IMR-90 (cell line): ENCODE data around the gene MAP2K5. TPM values are rescaled to one million over a fixed set of nuclear protein-coding genes. Genes with fewer than 3 reads are reported as not detected.

Experiments used
- ATAC-seq: fragments of 200-7000 bp; cut with Tn5 transposase; 2 replicates; pipeline ENCODE4 v1.9.1; 2020; ENCODE audit warnings: low read depth, mild to moderate bottlenecking, moderate library complexity
- BruUV-seq: library from RNA; stranded (reverse); fragments of 400-500 nt; replicated peaks from 2 replicates; lab custom pipeline; 2021; lab: Mats Ljungman, UMichigan
- CTCF ChIA-PET: fragments of 300-600 bp; formaldehyde crosslinking; extraction: SDS; loops from one replicate; lab custom pipeline; 2021; ENCODE audit warnings: antibody characterized with exemption; lab: Yijun Ruan, JAX
- POLR2A ChIA-PET: fragments of 300-600 bp; sonication (Branson Sonifier 250); formaldehyde crosslinking; loops from one replicate; lab custom pipeline; 2022; ENCODE audit warnings: antibody characterized with exemption; ENCODE audit not compliant: unreplicated experiment; lab: Charles Lee
- DNase-seq: peaks from one replicate; pipeline ENCODE4 v3.0.0; 2013
- H2AFZ ChIP-seq: replicated peaks from 2 replicates; pipeline ENCODE3; 2013; ENCODE audit warnings: low read length, mild to moderate bottlenecking; ENCODE audit not compliant: poor library complexity
- H2AK5ac ChIP-seq: 2 replicates; pipeline ENCODE4 v1.6.1; 2013; ENCODE audit warnings: low read depth, low read length, inconsistent platforms
- H2AK9ac ChIP-seq: replicated peaks from 2 replicates; pipeline ENCODE3; 2013; ENCODE audit warnings: mild to moderate bottlenecking, low read depth, low read length, moderate library complexity; ENCODE audit not compliant: poor library complexity
- H2BK120ac ChIP-seq: 2 replicates; pipeline ENCODE4 v1.6.1; 2013; ENCODE audit warnings: low read depth, low read length, inconsistent platforms
- H2BK15ac ChIP-seq: 3 replicates; pipeline ENCODE4 v1.6.1; 2013; ENCODE audit warnings: low read depth, low read length, inconsistent platforms
- H2BK20ac ChIP-seq: 2 replicates; pipeline ENCODE4 v1.6.1; 2013; ENCODE audit warnings: low read depth, mild to moderate bottlenecking, inconsistent platforms, low read length, moderate library complexity
- H2BK5ac ChIP-seq: 2 replicates; pipeline ENCODE4 v1.6.1; 2013; ENCODE audit warnings: mild to moderate bottlenecking, low read depth, low read length, inconsistent platforms; ENCODE audit not compliant: poor library complexity, severe bottlenecking
- H3K14ac ChIP-seq: replicated peaks from 2 replicates; pipeline ENCODE4 v1.6.1; 2013; ENCODE audit warnings: low read depth, low read length, inconsistent platforms
- H3K18ac ChIP-seq: 2 replicates; pipeline ENCODE4 v1.6.1; 2013; ENCODE audit warnings: low read depth, low read length, control low read depth
- H3K23ac ChIP-seq: 2 replicates; pipeline ENCODE4 v1.6.1; 2013; ENCODE audit warnings: low read depth, low read length, inconsistent platforms
- H3K27ac ChIP-seq: 2 replicates; pipeline ENCODE4 v1.5.1; 2013; ENCODE audit warnings: mild to moderate bottlenecking, control low read depth, low read length; ENCODE audit not compliant: insufficient read depth
- H3K27me3 ChIP-seq: 2 replicates; pipeline ENCODE4 v1.6.1; 2013; ENCODE audit warnings: low read length; ENCODE audit not compliant: control insufficient read depth, insufficient read depth
- H3K36me3 ChIP-seq: 2 replicates; pipeline ENCODE4 v1.6.1; 2013; ENCODE audit warnings: low read length, mixed read lengths; ENCODE audit not compliant: control insufficient read depth, insufficient read depth
- H3K4ac ChIP-seq: 2 replicates; pipeline ENCODE4 v1.6.1; 2013; ENCODE audit warnings: low read depth, low read length, inconsistent platforms
- H3K4me1 ChIP-seq: 2 replicates; pipeline ENCODE4 v1.6.1; 2013; ENCODE audit warnings: low read length, mixed read lengths; ENCODE audit not compliant: control insufficient read depth, insufficient read depth
- H3K4me2 ChIP-seq: 2 replicates; pipeline ENCODE4 v1.6.1; 2013; ENCODE audit warnings: low read depth, mild to moderate bottlenecking, control low read depth, low read length, moderate library complexity
- H3K4me3 ChIP-seq: 2 replicates; pipeline ENCODE4 v1.5.1; 2013; ENCODE audit warnings: low read depth, mild to moderate bottlenecking, control low read depth, low read length, moderate library complexity; ENCODE audit not compliant: insufficient read depth
- H3K56ac ChIP-seq: 2 replicates; pipeline ENCODE4 v1.6.1; 2013; ENCODE audit warnings: low read length, inconsistent platforms; ENCODE audit not compliant: insufficient read depth; ENCODE audit errors: extremely low read depth
- H3K79me1 ChIP-seq, 2 experiments: 2 replicates each; pipeline ENCODE4 v1.6.1; 2013; ENCODE audit warnings: low read length in 2 of 2, inconsistent platforms in 1 of 2, low read depth in 1 of 2
- H3K9ac ChIP-seq: 2 replicates; pipeline ENCODE4 v1.6.1; 2013; ENCODE audit warnings: low read depth, low read length, control low read depth
- H3K9me1 ChIP-seq: 2 replicates; pipeline ENCODE4 v1.6.1; 2013; ENCODE audit warnings: low read length, inconsistent platforms; ENCODE audit not compliant: insufficient read depth
- H3K9me3 ChIP-seq: 2 replicates; pipeline ENCODE4 v1.6.1; 2013; ENCODE audit warnings: low read length; ENCODE audit not compliant: control insufficient read depth, insufficient read depth
- H4K20me1 ChIP-seq: 2 replicates; pipeline ENCODE4 v1.6.1; 2013; ENCODE audit warnings: low read length, inconsistent platforms; ENCODE audit not compliant: insufficient read depth
- H4K5ac ChIP-seq: 2 replicates; pipeline ENCODE4 v1.6.1; 2013; ENCODE audit warnings: mild to moderate bottlenecking, low read depth, low read length, control low read depth
- H4K8ac ChIP-seq, 2 experiments: 2 replicates each; pipeline ENCODE4 v1.6.1; 2013; ENCODE audit warnings: low read depth in 2 of 2, low read length in 2 of 2, control low read depth in 1 of 2, inconsistent platforms in 1 of 2
- H4K91ac ChIP-seq: 2 replicates; pipeline ENCODE4 v1.6.1; 2013; ENCODE audit warnings: low read depth, low read length, inconsistent platforms; ENCODE audit not compliant: insufficient read depth
- BHLHE40 ChIP-seq: fragments of 150-350 bp; IDR thresholded peaks from 2 replicates; pipeline ENCODE4 v1.6.1; 2016; ENCODE audit warnings: mild to moderate bottlenecking, low read depth, low read length
- CEBPB ChIP-seq: IDR thresholded peaks from 2 replicates; pipeline ENCODE4 v1.6.1; 2012; ENCODE audit warnings: low read depth, low read length, improper control_type of control experiment
- CHD1 ChIP-seq: IDR thresholded peaks from 2 replicates; pipeline ENCODE4 v1.6.1; 2012; ENCODE audit warnings: low read depth, low read length, improper control_type of control experiment
- ELK1 ChIP-seq: fragments of 150-350 bp; IDR thresholded peaks from 2 replicates; pipeline ENCODE4 v1.6.1; 2016; ENCODE audit warnings: low read depth, mild to moderate bottlenecking, low read length, moderate library complexity, borderline replicate concordance
- FOS ChIP-seq: fragments of 150-350 bp; IDR thresholded peaks from 2 replicates; pipeline ENCODE4 v1.6.1; 2016; ENCODE audit warnings: low read depth, low read length
- MAFK ChIP-seq: IDR thresholded peaks from 2 replicates; pipeline ENCODE4 v1.6.1; 2012; ENCODE audit warnings: low read depth, low read length, improper control_type of control experiment
- MAZ ChIP-seq: IDR thresholded peaks from 2 replicates; pipeline ENCODE4 v1.6.1; 2012; ENCODE audit warnings: low read depth, mild to moderate bottlenecking, low read length, improper control_type of control experiment, moderate library complexity, borderline replicate concordance
- MXI1 ChIP-seq: IDR thresholded peaks from 2 replicates; pipeline ENCODE4 v1.6.1; 2012; ENCODE audit warnings: low read depth, mild to moderate bottlenecking, low read length, moderate library complexity, borderline replicate concordance
- NFE2L2 ChIP-seq: fragments of 150-350 bp; IDR thresholded peaks from 2 replicates; pipeline ENCODE4 v1.6.1; 2016; ENCODE audit warnings: low read depth, mild to moderate bottlenecking, low read length
- POLR2A ChIP-seq: IDR thresholded peaks from 2 replicates; pipeline ENCODE4 v1.6.1; 2012; ENCODE audit warnings: mild to moderate bottlenecking, low read depth, low read length
- RAD21 ChIP-seq: IDR thresholded peaks from 2 replicates; pipeline ENCODE4 v1.6.1; 2012; ENCODE audit warnings: low read length, improper control_type of control experiment
- SMC3 ChIP-seq: fragments of 150-350 bp; IDR thresholded peaks from 2 replicates; pipeline ENCODE4 v1.6.1; 2016; ENCODE audit warnings: low read depth, mild to moderate bottlenecking, antibody characterized with exemption, low read length, moderate library complexity
- USF2 ChIP-seq: fragments of 150-350 bp; IDR thresholded peaks from 2 replicates; pipeline ENCODE4 v1.6.1; 2017; ENCODE audit warnings: mild to moderate bottlenecking, antibody characterized with exemption, low read length, low read depth
- WGBS, 2 experiments: methylation state at CpG; one replicate each; pipeline versions ENCODE4 v1.1.5 to v1.1.7; 2013; ENCODE audit warnings: missing lambda C conversion rate in 2 of 2; ENCODE audit not compliant: insufficient read length in 1 of 2; ENCODE audit errors: extremely low coverage in 2 of 2; 5-methylcytosine and 5-hydroxymethylcytosine counted together
- dilution Hi-C: fragments of 300-500 bp; cut with HindIII; formaldehyde crosslinking; loops from one replicate; pipeline ENCODE4 v1.14.3; 2018; ENCODE audit warnings: low sequenced_read_pairs; ENCODE audit not compliant: unreplicated experiment
- in situ Hi-C: fragments of 300-500 bp; cut with MboI; formaldehyde crosslinking; loops from 3 replicates; pipeline ENCODE4 v1.14.3; 2019; ENCODE audit warnings: low sequenced_read_pairs, inconsistent platforms, mixed read lengths
- intact Hi-C: fragments of 100-400 bp; cut with micrococcal nuclease; formaldehyde crosslinking; loops from 2 replicates; pipeline ENCODE4 v1.10.0; 2022
- polyA plus RNA-seq, 3 experiments: library from polyadenylated mRNA; depleted of rRNA; stranded (reverse); fragments of >200 nt; gene quantifications; 2 replicates each; pipeline ENCODE4 v1.2.3, GENCODE V29; 2012; ENCODE audit warnings: low replicate concordance in 1 of 3
- total RNA-seq: library from RNA; depleted of rRNA; stranded (reverse); fragments of >200 nt; gene quantifications from 2 replicates; pipeline ENCODE4 v1.2.3, GENCODE V29; 2012
- TF ChIP-seq, protein P1 (sequence below): conservative IDR thresholded peaks from 2 replicates; pipeline ENCODE4 v1.5.1; 2012; ENCODE audit warnings: mild to moderate bottlenecking, low read depth, low read length, improper control_type of control experiment

MAP2K5 gene
- total and polyA plus RNA-seq, 2 of the 4 experiments (the other 2 are of a cell fraction) = 1.6 to 6.1 TPM

DNA sequence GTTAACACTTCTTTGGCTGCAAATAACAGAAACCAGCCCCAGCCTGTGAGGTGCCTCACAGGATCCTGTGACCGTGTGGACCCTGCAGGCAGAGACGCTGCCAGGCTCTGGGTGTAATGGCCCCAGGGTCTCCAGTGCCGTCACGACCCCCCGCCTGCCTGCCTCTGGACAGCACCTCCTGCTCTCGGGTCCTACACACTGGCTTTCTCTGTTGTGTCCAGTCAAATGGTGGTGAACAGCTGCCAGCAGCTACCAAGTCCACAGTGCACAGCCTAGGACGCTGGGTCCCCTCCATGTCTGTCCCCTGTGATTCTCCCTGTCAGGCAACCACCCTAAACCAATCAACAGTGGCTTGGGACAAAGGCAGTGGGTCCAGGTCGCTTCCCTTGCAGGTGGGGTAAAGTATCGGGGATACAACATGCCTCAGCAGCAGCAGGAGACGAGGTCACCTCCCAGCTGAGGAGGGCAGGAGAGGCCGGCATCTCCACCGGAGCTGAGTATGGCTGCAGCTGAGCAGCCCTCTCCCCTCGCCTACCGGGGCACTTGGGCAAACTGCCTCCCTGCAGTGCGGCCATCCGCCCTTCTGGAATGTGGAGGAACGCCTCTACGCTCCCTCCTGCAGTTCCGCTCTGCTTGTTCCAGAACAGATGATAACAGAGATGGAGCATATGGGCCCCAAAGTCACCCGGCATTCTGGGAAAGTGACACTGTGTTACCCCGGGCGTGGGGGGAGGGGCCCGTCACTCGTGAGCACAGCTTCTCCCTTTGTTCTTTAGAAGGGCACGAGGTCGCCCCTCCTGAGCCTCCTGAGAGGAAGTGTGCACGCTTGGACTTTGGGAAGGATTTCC, 261.7 kb downstream of the MAP2K5 start:
- in situ Hi-C loops = no loop called here
- WGBS, 2 experiments = 84% methylated on average over 10 of the region's 27 CpGs; no CpG with 5 or more reads in 1 of the 2 experiments
- dilution Hi-C loops = no loop called here

More for the DNA sequence above, 261.7 kb downstream of the MAP2K5 start:
- H2BK5ac ChIP-seq = no peak overlapping the region
- H3K27me3 ChIP-seq = no peaks in the 10 kb centered on the region
- ChIA-PET CTCF (no interaction called here), POLR2A (no interaction called here)
- H3K4me2 ChIP-seq = no peak overlapping the region
- H3K56ac ChIP-seq = no peak overlapping the region
- no peak overlapping the region for H2BK20ac ChIP-seq
- H3K14ac ChIP-seq = no peak overlapping the region
- peaks cover 2% of the 10 kb centered on the region; the same call in 1 of the 2 replicates for H3K36me3 ChIP-seq
- TF ChIP-seq CHD1 (no peak), POLR2A (no peak), MAZ (no peak), RAD21 (no peak), NFE2L2 (no peak), BHLHE40 (no peak), MXI1 (no peak), SMC3 (no peak), CEBPB (no peak), FOS (no peak), MAFK (no peak), USF2 (no peak), ELK1 (no peak)
- TF ChIP-seq, protein P1, sequence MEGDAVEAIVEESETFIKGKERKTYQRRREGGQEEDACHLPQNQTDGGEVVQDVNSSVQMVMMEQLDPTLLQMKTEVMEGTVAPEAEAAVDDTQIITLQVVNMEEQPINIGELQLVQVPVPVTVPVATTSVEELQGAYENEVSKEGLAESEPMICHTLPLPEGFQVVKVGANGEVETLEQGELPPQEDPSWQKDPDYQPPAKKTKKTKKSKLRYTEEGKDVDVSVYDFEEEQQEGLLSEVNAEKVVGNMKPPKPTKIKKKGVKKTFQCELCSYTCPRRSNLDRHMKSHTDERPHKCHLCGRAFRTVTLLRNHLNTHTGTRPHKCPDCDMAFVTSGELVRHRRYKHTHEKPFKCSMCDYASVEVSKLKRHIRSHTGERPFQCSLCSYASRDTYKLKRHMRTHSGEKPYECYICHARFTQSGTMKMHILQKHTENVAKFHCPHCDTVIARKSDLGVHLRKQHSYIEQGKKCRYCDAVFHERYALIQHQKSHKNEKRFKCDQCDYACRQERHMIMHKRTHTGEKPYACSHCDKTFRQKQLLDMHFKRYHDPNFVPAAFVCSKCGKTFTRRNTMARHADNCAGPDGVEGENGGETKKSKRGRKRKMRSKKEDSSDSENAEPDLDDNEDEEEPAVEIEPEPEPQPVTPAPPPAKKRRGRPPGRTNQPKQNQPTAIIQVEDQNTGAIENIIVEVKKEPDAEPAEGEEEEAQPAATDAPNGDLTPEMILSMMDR = no peak
- no peak overlapping the region for H2AK9ac ChIP-seq
- no peak overlapping the region for H2BK15ac ChIP-seq
- H2AFZ ChIP-seq = no peak overlapping the region
- peaks cover 5% of the 10 kb centered on the region; the same call in 1 of the 2 replicates for H3K9me1 ChIP-seq
- H3K9me3 ChIP-seq = no peaks in the 10 kb centered on the region
- no peaks in the 10 kb centered on the region for H3K4me1 ChIP-seq
- DNase-seq (no peak), ATAC-seq (no peak)
- H4K20me1 ChIP-seq = 0 out of 2 replicates have a peak, but pooled peaks cover 7% of the 10 kb centered on the region
- no peaks in the 10 kb centered on the region; a peak in 1 of 4 replicates for H3K79me1 ChIP-seq
- H3K18ac ChIP-seq = no peak overlapping the region
- H4K5ac ChIP-seq = no peak overlapping the region
- no peak overlapping the region for H2AK5ac ChIP-seq
- H2BK120ac ChIP-seq = no peak overlapping the region
- no peak overlapping the region for H3K9ac ChIP-seq
- no peak overlapping the region for H3K27ac ChIP-seq
- no peak overlapping the region for H3K23ac ChIP-seq
- H3K4me3 ChIP-seq = no peak overlapping the region
- H3K4ac ChIP-seq = no peak overlapping the region
- no TSS peak for BruUV-seq
- H4K8ac ChIP-seq = no peak overlapping the region
- intact Hi-C loops = no loop called here
- no peak overlapping the region for H4K91ac ChIP-seq
